ENCODE measurements around the gene NBEA.

NBEA gene

GRCh38 chr13:35649162-35649561 is 707.1 kb downstream of the NBEA start:
- Histone ChIP-seq H3K14ac (ENCODE audit: low read length) (no peak overlapping the region), H3K36me3 (ENCODE audit: control insufficient read depth in 1 of 2, insufficient read depth in 2 of 2, low read length in 2 of 2) (no peaks in the 10 kb centered on the region), H3K18ac (ENCODE audit: low read length) (no peak overlapping the region), H4K91ac (ENCODE audit: low read depth, low read length) (no peak overlapping the region), H3K27me3 (ENCODE audit: insufficient read depth, low read length) (no peaks in the 10 kb centered on the region), H3K9me3 (ENCODE audit: insufficient read depth, low read depth, low read length) (no peaks in the 10 kb centered on the region), H4K12ac (ENCODE audit: low read depth, low read length) (no peak overlapping the region), H3K4ac (ENCODE audit: low read depth, low read length) (no peak overlapping the region), H3K79me1 (ENCODE audit: low read length) (no peaks in the 10 kb centered on the region), H2BK120ac (ENCODE audit: insufficient read depth, low read length, poor library complexity) (no peak overlapping the region), H3K23ac (ENCODE audit: low read length) (no peak overlapping the region), H2BK12ac (ENCODE audit: low read length) (no peak overlapping the region), H3K27ac (ENCODE audit: low read depth, low read length) (no peak overlapping the region), H3K4me1 (ENCODE audit: control insufficient read depth in 1 of 2, insufficient read depth in 2 of 2, low read length in 2 of 2) (no peaks in the 10 kb centered on the region), H4K8ac (ENCODE audit: low read depth, low read length) (no peak overlapping the region), H3K79me2 (ENCODE audit: control insufficient read depth, insufficient read depth, low read length, poor library complexity) (no peaks in the 10 kb centered on the region), H2BK5ac (ENCODE audit: low read depth, low read length, poor library complexity) (no peak overlapping the region), H3K4me2 (ENCODE audit: low read length) (no peak overlapping the region), H3K4me3 (ENCODE audit: low read depth, low read length) (no peak overlapping the region), H3K9ac (ENCODE audit: low read length) (no peak overlapping the region), H2AK5ac (ENCODE audit: low read length) (no peak overlapping the region), H2AFZ (ENCODE audit: insufficient read depth, low read length, poor library complexity) (no peak overlapping the region)
- WGBS (ENCODE audit: extremely low coverage, insufficient coverage, insufficient read length) = no CpG with 5 or more reads among the region's 4 CpGs
- peak in 1 of 2 donors; percentile 20 for DNase-seq

GRCh38 chr13:35659796-35660195 is 717.7 kb downstream of the NBEA start:
- H4K91ac ChIP-seq (ENCODE audit: low read depth, low read length) = no peak overlapping the region
- no peak overlapping the region for H4K12ac ChIP-seq (ENCODE audit: low read depth, low read length)
- no peak overlapping the region for H3K18ac ChIP-seq (ENCODE audit: low read length)
- no CpG with 5 or more reads among the region's 4 CpGs for WGBS (ENCODE audit: extremely low coverage, insufficient coverage, insufficient read length)
- H3K79me2 ChIP-seq (ENCODE audit: control insufficient read depth, insufficient read depth, low read length, poor library complexity) = no peaks in the 10 kb centered on the region
- no peaks in the 10 kb centered on the region for H3K27me3 ChIP-seq (ENCODE audit: insufficient read depth, low read length)
- H3K79me1 ChIP-seq (ENCODE audit: low read length) = no peaks in the 10 kb centered on the region
- no peak overlapping the region for H4K8ac ChIP-seq (ENCODE audit: low read depth, low read length)
- no peaks in the 10 kb centered on the region for H3K9me3 ChIP-seq (ENCODE audit: insufficient read depth, low read depth, low read length)
- no peak overlapping the region for H3K4me2 ChIP-seq (ENCODE audit: low read length)
- H3K27ac ChIP-seq (ENCODE audit: low read depth, low read length) = no peak overlapping the region
- no peak overlapping the region for H2AFZ ChIP-seq (ENCODE audit: insufficient read depth, low read length, poor library complexity)
- H3K9ac ChIP-seq (ENCODE audit: low read length) = no peak overlapping the region
- DNase-seq = no peak
- H3K4me1 ChIP-seq (ENCODE audit: control insufficient read depth in 1 of 2, insufficient read depth in 2 of 2, low read length in 2 of 2) = no peaks in the 10 kb centered on the region
- no peaks in the 10 kb centered on the region for H3K36me3 ChIP-seq (ENCODE audit: control insufficient read depth in 1 of 2, insufficient read depth in 2 of 2, low read length in 2 of 2)
- H3K4me3 ChIP-seq (ENCODE audit: low read depth, low read length) = no peak overlapping the region
- no peak overlapping the region for H3K14ac ChIP-seq (ENCODE audit: low read length)
- H2AK5ac ChIP-seq (ENCODE audit: low read length) = no peak overlapping the region
- no peak overlapping the region for H2BK5ac ChIP-seq (ENCODE audit: low read depth, low read length, poor library complexity)
- H2BK12ac ChIP-seq (ENCODE audit: low read length) = no peak overlapping the region
- H3K23ac ChIP-seq (ENCODE audit: low read length) = no peak overlapping the region
- no peak overlapping the region for H3K4ac ChIP-seq (ENCODE audit: low read depth, low read length)
- no peak overlapping the region for H2BK120ac ChIP-seq (ENCODE audit: insufficient read depth, low read length, poor library complexity)

GRCh38 chr13:35664747-35665146 is 722.7 kb downstream of the NBEA start:
- no peak overlapping the region for H2BK5ac ChIP-seq (ENCODE audit: low read depth, low read length, poor library complexity)
- no peak overlapping the region for H2AK5ac ChIP-seq (ENCODE audit: low read length)
- no peak for DNase-seq
- no peak overlapping the region for H3K18ac ChIP-seq (ENCODE audit: low read length)
- no peak overlapping the region for H4K12ac ChIP-seq (ENCODE audit: low read depth, low read length)
- H3K23ac ChIP-seq (ENCODE audit: low read length) = no peak overlapping the region
- H3K79me2 ChIP-seq (ENCODE audit: control insufficient read depth, insufficient read depth, low read length, poor library complexity) = no peaks in the 10 kb centered on the region
- H3K27ac ChIP-seq (ENCODE audit: low read depth, low read length) = no peak overlapping the region
- no CpG with 5 or more reads among the region's 7 CpGs for WGBS (ENCODE audit: extremely low coverage, insufficient coverage, insufficient read length)
- no peak overlapping the region for H3K14ac ChIP-seq (ENCODE audit: low read length)
- no peak overlapping the region for H2BK120ac ChIP-seq (ENCODE audit: insufficient read depth, low read length, poor library complexity)
- no peak overlapping the region for H3K4me2 ChIP-seq (ENCODE audit: low read length)
- H3K9ac ChIP-seq (ENCODE audit: low read length) = no peak overlapping the region
- no peaks in the 10 kb centered on the region for H3K79me1 ChIP-seq (ENCODE audit: low read length)
- H2AFZ ChIP-seq (ENCODE audit: insufficient read depth, low read length, poor library complexity) = no peak overlapping the region
- H4K8ac ChIP-seq (ENCODE audit: low read depth, low read length) = no peak overlapping the region
- no peak overlapping the region for H2BK12ac ChIP-seq (ENCODE audit: low read length)
- no peaks in the 10 kb centered on the region for H3K27me3 ChIP-seq (ENCODE audit: insufficient read depth, low read length)
- H3K4me3 ChIP-seq (ENCODE audit: low read depth, low read length) = no peak overlapping the region
- H3K36me3 ChIP-seq (ENCODE audit: control insufficient read depth in 1 of 2, insufficient read depth in 2 of 2, low read length in 2 of 2) = no peaks in the 10 kb centered on the region
- no peaks in the 10 kb centered on the region for H3K4me1 ChIP-seq (ENCODE audit: control insufficient read depth in 1 of 2, insufficient read depth in 2 of 2, low read length in 2 of 2)
- no peaks in the 10 kb centered on the region for H3K9me3 ChIP-seq (ENCODE audit: insufficient read depth, low read depth, low read length)
- no peak overlapping the region for H3K4ac ChIP-seq (ENCODE audit: low read depth, low read length)
- no peak overlapping the region for H4K91ac ChIP-seq (ENCODE audit: low read depth, low read length)

- H3K79me2 ChIP-seq (ENCODE audit: control insufficient read depth, insufficient read depth, low read length, poor library complexity) = no peaks in the 10 kb centered on the region
- DNase-seq = no peak
- no peak overlapping the region for H3K14ac ChIP-seq (ENCODE audit: low read length)
- no peak overlapping the region for H3K4ac ChIP-seq (ENCODE audit: low read depth, low read length)
- no peak overlapping the region for H2BK5ac ChIP-seq (ENCODE audit: low read depth, low read length, poor library complexity)
- H2BK12ac ChIP-seq (ENCODE audit: low read length) = no peak overlapping the region
- no peak overlapping the region for H2AK5ac ChIP-seq (ENCODE audit: low read length)
- H3K27ac ChIP-seq (ENCODE audit: low read depth, low read length) = no peak overlapping the region
- no peak overlapping the region for H3K9ac ChIP-seq (ENCODE audit: low read length)
- no peak overlapping the region for H4K8ac ChIP-seq (ENCODE audit: low read depth, low read length)
- H3K4me2 ChIP-seq (ENCODE audit: low read length) = no peak overlapping the region
- no peaks in the 10 kb centered on the region for H3K36me3 ChIP-seq (ENCODE audit: control insufficient read depth in 1 of 2, insufficient read depth in 2 of 2, low read length in 2 of 2)
- no peak overlapping the region for H3K23ac ChIP-seq (ENCODE audit: low read length)
- no CpG with 5 or more reads among the region's 4 CpGs for WGBS (ENCODE audit: extremely low coverage, insufficient coverage, insufficient read length)
- H4K12ac ChIP-seq (ENCODE audit: low read depth, low read length) = no peak overlapping the region
- no peak overlapping the region for H2BK120ac ChIP-seq (ENCODE audit: insufficient read depth, low read length, poor library complexity)
- H3K27me3 ChIP-seq (ENCODE audit: insufficient read depth, low read length) = no peaks in the 10 kb centered on the region
- no peaks in the 10 kb centered on the region for H3K4me1 ChIP-seq (ENCODE audit: control insufficient read depth in 1 of 2, insufficient read depth in 2 of 2, low read length in 2 of 2)
- no peak overlapping the region for H3K18ac ChIP-seq (ENCODE audit: low read length)
- H3K9me3 ChIP-seq (ENCODE audit: insufficient read depth, low read depth, low read length) = no peaks in the 10 kb centered on the region
- no peak overlapping the region for H2AFZ ChIP-seq (ENCODE audit: insufficient read depth, low read length, poor library complexity)
- no peak overlapping the region for H3K4me3 ChIP-seq (ENCODE audit: low read depth, low read length)
- H3K79me1 ChIP-seq (ENCODE audit: low read length) = no peaks in the 10 kb centered on the region
- no peak overlapping the region for H4K91ac ChIP-seq (ENCODE audit: low read depth, low read length)
Measured at GRCh38 chr13:35669321-35669720, 727.3 kb downstream of the NBEA start.
